ENCODE data around the gene ATG14.

ATG14 gene

GRCh38 chr14:55372825-55373224 lies 38.8 kb downstream of the ATG14 start:
- Histone ChIP-seq H3K4me1 (no peaks in the 10 kb centered on the region), H3K9me3 (no peaks in the 10 kb centered on the region; the same call in 1 of the 2 replicates), H3K27me3 (no peaks in the 10 kb centered on the region), H3K4me3 (ENCODE audit: low read depth, low read length) (no peak overlapping the region), H3K36me3 (peaks cover 33% of the 10 kb centered on the region)
- TF ChIP-seq, protein P1, sequence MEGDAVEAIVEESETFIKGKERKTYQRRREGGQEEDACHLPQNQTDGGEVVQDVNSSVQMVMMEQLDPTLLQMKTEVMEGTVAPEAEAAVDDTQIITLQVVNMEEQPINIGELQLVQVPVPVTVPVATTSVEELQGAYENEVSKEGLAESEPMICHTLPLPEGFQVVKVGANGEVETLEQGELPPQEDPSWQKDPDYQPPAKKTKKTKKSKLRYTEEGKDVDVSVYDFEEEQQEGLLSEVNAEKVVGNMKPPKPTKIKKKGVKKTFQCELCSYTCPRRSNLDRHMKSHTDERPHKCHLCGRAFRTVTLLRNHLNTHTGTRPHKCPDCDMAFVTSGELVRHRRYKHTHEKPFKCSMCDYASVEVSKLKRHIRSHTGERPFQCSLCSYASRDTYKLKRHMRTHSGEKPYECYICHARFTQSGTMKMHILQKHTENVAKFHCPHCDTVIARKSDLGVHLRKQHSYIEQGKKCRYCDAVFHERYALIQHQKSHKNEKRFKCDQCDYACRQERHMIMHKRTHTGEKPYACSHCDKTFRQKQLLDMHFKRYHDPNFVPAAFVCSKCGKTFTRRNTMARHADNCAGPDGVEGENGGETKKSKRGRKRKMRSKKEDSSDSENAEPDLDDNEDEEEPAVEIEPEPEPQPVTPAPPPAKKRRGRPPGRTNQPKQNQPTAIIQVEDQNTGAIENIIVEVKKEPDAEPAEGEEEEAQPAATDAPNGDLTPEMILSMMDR (IDR thresholded peaks at IDR 0.05; ENCODE audit: low read depth, low read length), result no peak
- no peak for DNase-seq

- no peaks in the 10 kb centered on the region for H3K4me1 ChIP-seq
- no peaks in the 10 kb centered on the region; the same call in 1 of the 2 replicates for H3K9me3 ChIP-seq
- H3K36me3 ChIP-seq, result peaks cover 29% of the 10 kb centered on the region
- no peaks in the 10 kb centered on the region for H3K27me3 ChIP-seq
- TF ChIP-seq, protein P1 (IDR thresholded peaks at IDR 0.05; ENCODE audit: low read depth, low read length), result no peak
- DNase-seq, result no peak
- H3K4me3 ChIP-seq (ENCODE audit: low read depth, low read length), result no peak overlapping the region
Observed at GRCh38 chr14:55372423-55372822, 39.2 kb downstream of the ATG14 start.

DNA sequence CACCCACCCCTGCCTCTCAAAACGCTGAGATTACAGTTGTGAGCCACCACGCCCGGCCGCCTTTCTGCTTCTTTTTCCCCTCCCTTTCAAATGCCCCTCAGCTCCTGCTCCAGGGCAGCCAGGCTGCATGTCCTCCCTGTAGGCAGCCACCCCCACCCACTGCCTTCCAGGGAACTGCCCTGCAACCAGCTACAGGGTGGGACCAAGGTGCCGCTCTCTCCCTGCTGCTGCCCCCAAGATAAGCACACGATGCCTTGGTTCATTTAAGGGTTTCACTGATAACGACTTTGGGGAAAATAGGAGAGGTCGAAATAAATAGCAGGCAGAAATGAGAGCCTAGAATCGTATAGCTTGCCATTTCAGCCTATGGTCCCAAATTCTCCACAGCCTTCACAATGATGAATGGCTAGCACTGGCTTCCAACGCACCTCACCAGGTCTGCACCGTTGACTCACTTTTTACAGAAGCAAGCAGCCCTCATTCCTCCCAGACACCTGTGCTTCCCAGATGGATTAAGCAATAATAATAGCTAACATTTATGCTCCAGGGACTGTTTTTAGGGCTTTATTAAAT lies 40.7 kb downstream of the ATG14 start:
- H3K4me3 ChIP-seq (ENCODE audit: low read depth, low read length), result no peak overlapping the region
- DNase-seq, result no peak
- H3K36me3 ChIP-seq, result peaks cover 20% of the 10 kb centered on the region
- TF ChIP-seq, protein P1 (IDR thresholded peaks at IDR 0.05; ENCODE audit: low read depth, low read length), result no peak
- H3K4me1 ChIP-seq, result no peaks in the 10 kb centered on the region
- no peaks in the 10 kb centered on the region for H3K9me3 ChIP-seq
- no peaks in the 10 kb centered on the region for H3K27me3 ChIP-seq

- Histone ChIP-seq H3K4me3 (ENCODE audit: low read depth, low read length) (no peak overlapping the region), H3K27me3 (no peaks in the 10 kb centered on the region), H3K36me3 (peaks cover 19% of the 10 kb centered on the region), H3K9me3 (no peaks in the 10 kb centered on the region), H3K4me1 (no peaks in the 10 kb centered on the region)
- no peak for DNase-seq
- TF ChIP-seq, protein P1 (IDR thresholded peaks at IDR 0.05; ENCODE audit: low read depth, low read length), result no peak
Observed at GRCh38 chr14:55366271-55366670, 45.4 kb downstream of the ATG14 start.

- DNase-seq, result no peak
- Histone ChIP-seq H3K9me3 (no peaks in the 10 kb centered on the region), H3K36me3 (no peaks in the 10 kb centered on the region), H3K4me3 (ENCODE audit: low read depth, low read length) (no peak overlapping the region), H3K4me1 (no peaks in the 10 kb centered on the region), H3K27me3 (no peaks in the 10 kb centered on the region)
- TF ChIP-seq, protein P1 (IDR thresholded peaks at IDR 0.05; ENCODE audit: low read depth, low read length), result no peak
Observed at GRCh38 chr14:55361190-55361589, 50.4 kb downstream of the ATG14 start.

- Histone ChIP-seq H3K9me3 (no peaks in the 10 kb centered on the region), H3K36me3 (no peaks in the 10 kb centered on the region), H3K4me3 (ENCODE audit: low read depth, low read length) (no peak overlapping the region), H3K27me3 (no peaks in the 10 kb centered on the region), H3K4me1 (no peaks in the 10 kb centered on the region)
- TF ChIP-seq, protein P1 (IDR thresholded peaks at IDR 0.05; ENCODE audit: low read depth, low read length), result no peak
- no peak for DNase-seq
Observed at GRCh38 chr14:55359307-55359706, 52.3 kb downstream of the ATG14 start.

Measured in BE2C (cell line).